SK-N-SH treated with all-trans-retinoic acid at 6 μM for 48 hours (cell line): ENCODE measurements around the gene TMEM127.

Experiments
- ISL1 ChIP-seq: fragments of 250-450 bp; sonication (Bioruptor Pico); IDR thresholded peaks from 2 replicates; pipeline ENCODE4 v2.1.2; 2022; ENCODE audit warnings: mild to moderate bottlenecking, moderate library complexity
- TCF4 ChIP-seq: fragments of 250-450 bp; sonication (Bioruptor Pico); IDR thresholded peaks from 2 replicates; pipeline ENCODE4 v1.8.0; 2021; ENCODE audit warnings: mild to moderate bottlenecking, moderate library complexity, borderline replicate concordance
- ZFP3 ChIP-seq: fragments of 250-450 bp; sonication (Bioruptor Pico); IDR thresholded peaks from 2 replicates; pipeline ENCODE4 v1.5.0; 2020; ENCODE audit warnings: mild to moderate bottlenecking, moderate library complexity
- TF ChIP-seq, protein P1 (sequence below): fragments of 250-450 bp; sonication (Bioruptor Pico); IDR thresholded peaks from 2 replicates; pipeline ENCODE4 v1.5.1; 2020; ENCODE audit warnings: low read depth, mild to moderate bottlenecking, moderate library complexity
- TF ChIP-seq, protein P2 (sequence below): fragments of 250-450 bp; sonication (Bioruptor Pico); IDR thresholded peaks from 2 replicates; pipeline ENCODE4 v1.8.0; 2021; ENCODE audit warnings: low read depth, mild to moderate bottlenecking, moderate library complexity, borderline replicate concordance
- TF ChIP-seq, protein P3 (sequence below): fragments of 250-450 bp; sonication (Bioruptor Pico); IDR thresholded peaks from 2 replicates; pipeline ENCODE4 v1.8.0; 2020; ENCODE audit warnings: mild to moderate bottlenecking, moderate library complexity, borderline replicate concordance

DNA sequence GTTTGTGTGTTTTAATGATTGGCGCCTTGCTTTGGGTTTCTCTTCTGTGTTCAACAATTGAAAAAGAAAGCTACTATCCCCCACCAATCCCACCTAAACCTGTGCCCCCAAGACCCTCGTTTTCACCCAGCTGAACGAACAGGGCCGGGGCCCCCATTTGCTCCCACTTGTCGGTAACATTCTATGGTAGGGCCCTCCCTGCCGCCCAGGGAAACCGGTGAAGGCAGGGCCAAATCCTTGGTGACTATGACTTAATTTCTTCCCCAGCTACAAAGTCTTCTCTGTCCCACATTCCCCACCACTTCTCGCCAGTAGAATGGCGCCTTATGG is 40.1 kb upstream of the TMEM127 start:
- TF ChIP-seq TCF4 (CRISPR knock-in tag) (no peak), ISL1 (CRISPR knock-in tag) (no peak), ZFP3 (CRISPR knock-in tag) (no peak)
- TF ChIP-seq, protein P1, sequence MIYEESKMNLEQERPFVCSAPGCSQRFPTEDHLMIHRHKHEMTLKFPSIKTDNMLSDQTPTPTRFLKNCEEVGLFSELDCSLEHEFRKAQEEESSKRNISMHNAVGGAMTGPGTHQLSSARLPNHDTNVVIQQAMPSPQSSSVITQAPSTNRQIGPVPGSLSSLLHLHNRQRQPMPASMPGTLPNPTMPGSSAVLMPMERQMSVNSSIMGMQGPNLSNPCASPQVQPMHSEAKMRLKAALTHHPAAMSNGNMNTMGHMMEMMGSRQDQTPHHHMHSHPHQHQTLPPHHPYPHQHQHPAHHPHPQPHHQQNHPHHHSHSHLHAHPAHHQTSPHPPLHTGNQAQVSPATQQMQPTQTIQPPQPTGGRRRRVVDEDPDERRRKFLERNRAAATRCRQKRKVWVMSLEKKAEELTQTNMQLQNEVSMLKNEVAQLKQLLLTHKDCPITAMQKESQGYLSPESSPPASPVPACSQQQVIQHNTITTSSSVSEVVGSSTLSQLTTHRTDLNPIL = no peak
- TF ChIP-seq, protein P2, sequence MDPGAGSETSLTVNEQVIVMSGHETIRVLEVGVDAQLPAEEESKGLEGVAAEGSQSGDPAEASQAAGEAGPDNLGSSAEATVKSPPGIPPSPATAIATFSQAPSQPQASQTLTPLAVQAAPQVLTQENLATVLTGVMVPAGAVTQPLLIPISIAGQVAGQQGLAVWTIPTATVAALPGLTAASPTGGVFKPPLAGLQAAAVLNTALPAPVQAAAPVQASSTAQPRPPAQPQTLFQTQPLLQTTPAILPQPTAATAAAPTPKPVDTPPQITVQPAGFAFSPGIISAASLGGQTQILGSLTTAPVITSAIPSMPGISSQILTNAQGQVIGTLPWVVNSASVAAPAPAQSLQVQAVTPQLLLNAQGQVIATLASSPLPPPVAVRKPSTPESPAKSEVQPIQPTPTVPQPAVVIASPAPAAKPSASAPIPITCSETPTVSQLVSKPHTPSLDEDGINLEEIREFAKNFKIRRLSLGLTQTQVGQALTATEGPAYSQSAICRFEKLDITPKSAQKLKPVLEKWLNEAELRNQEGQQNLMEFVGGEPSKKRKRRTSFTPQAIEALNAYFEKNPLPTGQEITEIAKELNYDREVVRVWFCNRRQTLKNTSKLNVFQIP (CRISPR knock-in tag) = no peak
- TF ChIP-seq, protein P3, sequence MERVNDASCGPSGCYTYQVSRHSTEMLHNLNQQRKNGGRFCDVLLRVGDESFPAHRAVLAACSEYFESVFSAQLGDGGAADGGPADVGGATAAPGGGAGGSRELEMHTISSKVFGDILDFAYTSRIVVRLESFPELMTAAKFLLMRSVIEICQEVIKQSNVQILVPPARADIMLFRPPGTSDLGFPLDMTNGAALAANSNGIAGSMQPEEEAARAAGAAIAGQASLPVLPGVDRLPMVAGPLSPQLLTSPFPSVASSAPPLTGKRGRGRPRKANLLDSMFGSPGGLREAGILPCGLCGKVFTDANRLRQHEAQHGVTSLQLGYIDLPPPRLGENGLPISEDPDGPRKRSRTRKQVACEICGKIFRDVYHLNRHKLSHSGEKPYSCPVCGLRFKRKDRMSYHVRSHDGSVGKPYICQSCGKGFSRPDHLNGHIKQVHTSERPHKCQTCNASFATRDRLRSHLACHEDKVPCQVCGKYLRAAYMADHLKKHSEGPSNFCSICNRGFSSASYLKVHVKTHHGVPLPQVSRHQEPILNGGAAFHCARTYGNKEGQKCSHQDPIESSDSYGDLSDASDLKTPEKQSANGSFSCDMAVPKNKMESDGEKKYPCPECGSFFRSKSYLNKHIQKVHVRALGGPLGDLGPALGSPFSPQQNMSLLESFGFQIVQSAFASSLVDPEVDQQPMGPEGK = no peak
